H9 (cell line): Measurements from ENCODE around the gene NAV1. TPM values are rescaled to one million over a fixed set of nuclear protein-coding genes. Genes with fewer than 3 reads are reported as not detected.

Experiments
- DNase-seq: peaks from one replicate; pipeline ENCODE4 v3.0.0-alpha.2; 2017
- H2AFZ ChIP-seq: one replicate; pipeline ENCODE4 v1.6.1; 2013; ENCODE audit warnings: mild to moderate bottlenecking, low read length, control low read depth, moderate library complexity
- H2AK5ac ChIP-seq: 2 replicates; pipeline ENCODE4 v1.6.1; 2013; ENCODE audit warnings: low read length, control low read depth, mixed read lengths; ENCODE audit not compliant: insufficient read length
- H2BK120ac ChIP-seq: one replicate; pipeline ENCODE4 v1.6.1; 2013; ENCODE audit warnings: low read depth, mild to moderate bottlenecking, low read length, control low read depth, inconsistent platforms; ENCODE audit not compliant: poor library complexity, severe bottlenecking
- H2BK12ac ChIP-seq: 2 replicates; pipeline ENCODE4 v1.6.1; 2013; ENCODE audit warnings: low read length, control low read depth, mixed read lengths, low read depth; ENCODE audit not compliant: insufficient read length
- H2BK15ac ChIP-seq: 2 replicates; pipeline ENCODE4 v1.6.1; 2013; ENCODE audit warnings: low read depth, low read length, control low read depth
- H2BK20ac ChIP-seq: one replicate; pipeline ENCODE4 v1.6.1; 2013; ENCODE audit warnings: low read depth, mild to moderate bottlenecking, low read length, control low read depth, inconsistent platforms; ENCODE audit not compliant: poor library complexity, severe bottlenecking
- H2BK5ac ChIP-seq: 2 replicates; pipeline ENCODE4 v1.6.1; 2013; ENCODE audit warnings: low read length, control low read depth, mixed read lengths; ENCODE audit not compliant: insufficient read length
- H3K14ac ChIP-seq: 2 replicates; pipeline ENCODE4 v1.6.1; 2013; ENCODE audit warnings: low read length, control low read depth; ENCODE audit not compliant: insufficient read depth
- H3K18ac ChIP-seq: 2 replicates; pipeline ENCODE4 v1.6.1; 2013; ENCODE audit warnings: low read depth, mild to moderate bottlenecking, mixed read lengths, low read length, control low read depth; ENCODE audit not compliant: insufficient read length
- H3K23ac ChIP-seq: 2 replicates; pipeline ENCODE4 v1.6.1; 2013; ENCODE audit warnings: low read length, control low read depth, mixed read lengths, low read depth; ENCODE audit not compliant: insufficient read length
- H3K23me2 ChIP-seq: 2 replicates; pipeline ENCODE4 v1.6.1; 2013; ENCODE audit warnings: low read depth, mild to moderate bottlenecking, mixed read lengths, low read length, control low read depth; ENCODE audit not compliant: insufficient read length, poor library complexity, severe bottlenecking
- H3K27ac ChIP-seq: 2 replicates; pipeline ENCODE4 v1.5.1; 2013; ENCODE audit warnings: low read length, control low read depth, mixed read lengths, low read depth; ENCODE audit not compliant: insufficient read length
- H3K27me3 ChIP-seq: 2 replicates; pipeline ENCODE4 v1.6.1; 2013; ENCODE audit warnings: low read length, control low read depth, inconsistent platforms; ENCODE audit not compliant: insufficient read depth
- H3K4ac ChIP-seq: 2 replicates; pipeline ENCODE4 v1.6.1; 2013; ENCODE audit warnings: low read depth, mild to moderate bottlenecking, control low read depth, inconsistent platforms, low read length, moderate library complexity
- H3K4me1 ChIP-seq: 2 replicates; pipeline ENCODE4 v1.6.1; 2013; ENCODE audit warnings: low read length, control low read depth, inconsistent platforms; ENCODE audit not compliant: insufficient read depth
- H3K4me2 ChIP-seq: 2 replicates; pipeline ENCODE4 v1.6.1; 2013; ENCODE audit warnings: low read length, control low read depth, mixed read lengths; ENCODE audit not compliant: insufficient read length, insufficient read depth
- H3K56ac ChIP-seq: 2 replicates; pipeline ENCODE4 v1.6.1; 2013; ENCODE audit warnings: low read depth, mild to moderate bottlenecking, mixed read lengths, low read length, control low read depth; ENCODE audit not compliant: insufficient read length
- H3K79me1 ChIP-seq: 2 replicates; pipeline ENCODE4 v1.6.1; 2013; ENCODE audit warnings: low read depth, mild to moderate bottlenecking, moderate library complexity, low read length, control low read depth, inconsistent platforms; ENCODE audit not compliant: insufficient read depth, poor library complexity, severe bottlenecking
- H3K79me2 ChIP-seq: 2 replicates; pipeline ENCODE4 v1.6.1; 2013; ENCODE audit warnings: low read length, control low read depth, inconsistent platforms; ENCODE audit not compliant: insufficient read depth
- H3K9ac ChIP-seq: 2 replicates; pipeline ENCODE4 v1.6.1; 2013; ENCODE audit warnings: low read length, control low read depth, mixed read lengths; ENCODE audit not compliant: insufficient read length; ENCODE audit errors: extremely low read depth
- H3K9me3 ChIP-seq: one replicate; pipeline ENCODE4 v1.6.1; 2013; ENCODE audit warnings: low read depth, low read length, inconsistent platforms; ENCODE audit not compliant: control insufficient read depth
- H3T11ph ChIP-seq: one replicate; pipeline ENCODE4 v1.6.1; 2013; ENCODE audit warnings: mild to moderate bottlenecking, low read length, control low read depth, inconsistent platforms
- H4K20me1 ChIP-seq: one replicate; pipeline ENCODE4 v1.6.1; 2013; ENCODE audit not compliant: control insufficient read depth, insufficient read length, insufficient read depth
- H4K5ac ChIP-seq: 2 replicates; pipeline ENCODE4 v1.6.1; 2013; ENCODE audit warnings: low read depth, mild to moderate bottlenecking, mixed read lengths, low read length, control low read depth; ENCODE audit not compliant: insufficient read length
- H4K8ac ChIP-seq: replicated peaks from 2 replicates; pipeline ENCODE4 v1.6.1; 2013; ENCODE audit warnings: low read length, control low read depth, mixed read lengths, low read depth; ENCODE audit not compliant: insufficient read length
- H4K91ac ChIP-seq: 2 replicates; pipeline ENCODE4 v1.6.1; 2013; ENCODE audit warnings: low read depth, mild to moderate bottlenecking, moderate library complexity, mixed read lengths, low read length, control low read depth; ENCODE audit not compliant: insufficient read length
- H3K27ac Mint-ChIP-seq, 3 experiments: 2 replicates in 2 of 3; 3 replicates in 1 of 3; pipeline ENCODE4 v1.8.0; 2020 to 2021; ENCODE audit warnings: mixed read lengths in 3 of 3, mild to moderate bottlenecking in 1 of 3, moderate library complexity in 1 of 3
- H3K27me3 Mint-ChIP-seq: 2 replicates; pipeline ENCODE4 v1.8.0; 2021; ENCODE audit warnings: low read depth, mild to moderate bottlenecking, moderate library complexity, mixed read lengths
- H3K36me3 Mint-ChIP-seq, 3 experiments: 2 replicates in 2 of 3; 3 replicates in 1 of 3; pipeline ENCODE4 v1.8.0; 2020 to 2021; ENCODE audit warnings: low read depth in 3 of 3, mixed read lengths in 3 of 3; ENCODE audit not compliant: insufficient read depth in 1 of 3
- H3K4me1 Mint-ChIP-seq, 2 experiments: 2 replicates each; pipeline ENCODE4 v1.8.0; 2020; ENCODE audit warnings: mixed read lengths in 2 of 2
- H3K4me3 Mint-ChIP-seq, 2 experiments: 2 replicates in 1 of 2; 3 replicates in 1 of 2; pipeline ENCODE4 v1.8.0; 2020 to 2021; ENCODE audit warnings: mild to moderate bottlenecking in 2 of 2, mixed read lengths in 2 of 2, moderate library complexity in 1 of 2
- H3K9me3 Mint-ChIP-seq, 2 experiments: 2 replicates in 1 of 2; 3 replicates in 1 of 2; pipeline ENCODE4 v1.8.0; 2020; ENCODE audit warnings: mild to moderate bottlenecking in 2 of 2, mixed read lengths in 2 of 2, moderate library complexity in 1 of 2
- WGBS: extraction: QIAGEN DNeasy Blood & Tissue Kit; methylation state at CpG from one replicate; pipeline ENCODE4 v1.1.7; 2013; ENCODE audit warnings: missing lambda C conversion rate, low lambda C conversion rate, mixed read lengths; ENCODE audit not compliant: insufficient read length; ENCODE audit errors: extremely low coverage; 5-methylcytosine and 5-hydroxymethylcytosine counted together
- total RNA-seq: library from RNA; stranded (reverse); gene quantifications from 2 replicates; pipeline ENCODE4 v1.2.1, GENCODE V29; 2021
- TF ChIP-seq, protein P1 (sequence below): fragments of 200-600 bp; sonication (generic); conservative IDR thresholded peaks from 3 replicates; pipeline ENCODE4 v1.8.0; 2021; ENCODE audit warnings: antibody characterized with exemption, mild to moderate bottlenecking

The NAV1 gene
- total RNA-seq, 1 experiment from 2014 or later = 20.5 TPM

DNA sequence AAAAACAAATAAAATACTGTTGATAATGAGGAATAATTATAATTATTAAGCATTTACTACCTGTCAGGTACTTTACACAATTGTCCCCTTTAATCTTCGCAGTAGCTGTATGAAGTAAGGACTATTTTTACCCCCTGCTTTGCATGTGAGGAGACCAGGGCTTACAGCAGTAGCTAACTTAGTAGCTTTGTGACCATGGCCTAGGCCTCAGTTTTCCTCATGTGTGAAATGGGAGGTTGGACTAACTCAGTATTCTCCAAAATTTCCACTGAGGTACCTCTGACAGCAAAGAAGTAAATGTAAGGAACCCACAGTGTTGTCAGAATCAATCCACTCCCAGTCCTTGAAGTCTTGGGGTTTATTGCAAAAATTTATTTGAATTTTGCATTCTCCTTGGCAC, 28.2 kb upstream of the NAV1 start:
- no CpG with 5 or more reads among the region's 1 CpG for WGBS
- no peak overlapping the region for H2BK5ac ChIP-seq
- H3T11ph ChIP-seq = no peak overlapping the region
- TF ChIP-seq, protein P1, sequence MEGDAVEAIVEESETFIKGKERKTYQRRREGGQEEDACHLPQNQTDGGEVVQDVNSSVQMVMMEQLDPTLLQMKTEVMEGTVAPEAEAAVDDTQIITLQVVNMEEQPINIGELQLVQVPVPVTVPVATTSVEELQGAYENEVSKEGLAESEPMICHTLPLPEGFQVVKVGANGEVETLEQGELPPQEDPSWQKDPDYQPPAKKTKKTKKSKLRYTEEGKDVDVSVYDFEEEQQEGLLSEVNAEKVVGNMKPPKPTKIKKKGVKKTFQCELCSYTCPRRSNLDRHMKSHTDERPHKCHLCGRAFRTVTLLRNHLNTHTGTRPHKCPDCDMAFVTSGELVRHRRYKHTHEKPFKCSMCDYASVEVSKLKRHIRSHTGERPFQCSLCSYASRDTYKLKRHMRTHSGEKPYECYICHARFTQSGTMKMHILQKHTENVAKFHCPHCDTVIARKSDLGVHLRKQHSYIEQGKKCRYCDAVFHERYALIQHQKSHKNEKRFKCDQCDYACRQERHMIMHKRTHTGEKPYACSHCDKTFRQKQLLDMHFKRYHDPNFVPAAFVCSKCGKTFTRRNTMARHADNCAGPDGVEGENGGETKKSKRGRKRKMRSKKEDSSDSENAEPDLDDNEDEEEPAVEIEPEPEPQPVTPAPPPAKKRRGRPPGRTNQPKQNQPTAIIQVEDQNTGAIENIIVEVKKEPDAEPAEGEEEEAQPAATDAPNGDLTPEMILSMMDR = no peak
- H3K23me2 ChIP-seq = peaks cover 8% of the 10 kb centered on the region
- no peak overlapping the region for H2BK15ac ChIP-seq
- no peaks in the 10 kb centered on the region for H3K79me1 ChIP-seq
- Mint-ChIP-seq H3K27ac (no peak overlapping the region), H3K4me1 (peaks cover 18% of the 10 kb centered on the region in 2 experiments), H3K36me3 (no peaks in the 10 kb centered on the region), H3K4me3 (no peak overlapping the region), H3K27me3 (peaks cover 3% of the 10 kb centered on the region; the same call in 1 of the 2 replicates), H3K9me3 (no peaks in the 10 kb centered on the region)
- H3K9me3 ChIP-seq = no peaks in the 10 kb centered on the region
- no peak overlapping the region for H3K23ac ChIP-seq
- H2BK20ac ChIP-seq = no peak overlapping the region
- no peak overlapping the region for H3K27ac ChIP-seq
- H3K4ac ChIP-seq = no peak overlapping the region
- H3K14ac ChIP-seq = no peak overlapping the region
- no peaks in the 10 kb centered on the region; the same call in 1 of the 2 replicates for H3K4me1 ChIP-seq
- no peak for DNase-seq
- H3K27me3 ChIP-seq = peaks cover 4% of the 10 kb centered on the region; the same call in 1 of the 2 replicates
- no peak overlapping the region for H4K5ac ChIP-seq
- H3K9ac ChIP-seq = no peak overlapping the region
- no peak overlapping the region for H3K4me2 ChIP-seq
- no peak overlapping the region for H2AK5ac ChIP-seq
- no peak overlapping the region for H2AFZ ChIP-seq
- no peak overlapping the region for H4K91ac ChIP-seq
- no peaks in the 10 kb centered on the region for H4K20me1 ChIP-seq
- no peak overlapping the region for H3K18ac ChIP-seq
- H2BK120ac ChIP-seq = no peak overlapping the region
- no peak overlapping the region for H3K56ac ChIP-seq
- no peak overlapping the region for H4K8ac ChIP-seq
- no peaks in the 10 kb centered on the region for H3K79me2 ChIP-seq
- H2BK12ac ChIP-seq = no peak overlapping the region
